ENCODE data around the gene SARS2. TPM values are rescaled to one million over a fixed set of nuclear protein-coding genes. Genes with fewer than 3 reads are reported as not detected.

SARS2 gene
- total and polyA plus RNA-seq, 2 donors: 7.1 to 19.3 TPM

- no peak for DNase-seq (ENCODE audit: extremely low spot score)
- no peaks in the 10 kb centered on the region for H3K36me3 ChIP-seq (ENCODE audit: insufficient read depth)
- no peak overlapping the region for H3K4me3 ChIP-seq (ENCODE audit: low read depth, low read length)
- H3K27ac ChIP-seq (ENCODE audit: low read depth): no peak overlapping the region
- H3K4me1 ChIP-seq (ENCODE audit: insufficient read depth): peaks cover 2% of the 10 kb centered on the region
- WGBS: 88% methylated on average over 10 of the region's 10 CpGs
These were observed 63.3 kb downstream of the SARS2 start for GRCh38 chr19:38867171-38867780.

Other genes starting within 250 kb of the SARS2 start
- gene CAPN12, start 186.3 kb downstream of the SARS2 start, total RNA-seq: 1.4 TPM
- 3.2 TPM for gene CAPN12, start 186.3 kb downstream of the SARS2 start, polyA plus RNA-seq
- gene LGALS7, start 157.2 kb downstream of the SARS2 start, total RNA-seq: not detected
- gene LGALS7, start 157.2 kb downstream of the SARS2 start, polyA plus RNA-seq: 1.4 TPM
- 1.2 TPM for gene LGALS7B, start 141.6 kb downstream of the SARS2 start, total RNA-seq
- gene LGALS7B, start 141.6 kb downstream of the SARS2 start, polyA plus RNA-seq: not detected
- 1.7 TPM for gene LGALS4, start 117.8 kb downstream of the SARS2 start, total RNA-seq
- 2.2 TPM for gene LGALS4, start 117.8 kb downstream of the SARS2 start, polyA plus RNA-seq
- gene ECH1, start 99.0 kb downstream of the SARS2 start, total RNA-seq: 27.2 TPM
- 267 TPM for gene ECH1, start 99.0 kb downstream of the SARS2 start, polyA plus RNA-seq
- 193 TPM for gene HNRNPL, start 80.8 kb downstream of the SARS2 start, total RNA-seq
- gene HNRNPL, start 80.8 kb downstream of the SARS2 start, polyA plus RNA-seq: 184 TPM
- gene RINL, start 52.5 kb downstream of the SARS2 start, total RNA-seq: 3.3 TPM
- gene RINL, start 52.5 kb downstream of the SARS2 start, polyA plus RNA-seq: 6.7 TPM
- 39.8 TPM for gene SIRT2, start 31.1 kb downstream of the SARS2 start, total RNA-seq
- 67.6 TPM for gene SIRT2, start 31.1 kb downstream of the SARS2 start, polyA plus RNA-seq
- 3.4 TPM for gene NFKBIB, start 30.8 kb downstream of the SARS2 start, total RNA-seq
- 39.1 TPM for gene NFKBIB, start 30.8 kb downstream of the SARS2 start, polyA plus RNA-seq
- not detected for gene CCER2, start 18.6 kb downstream of the SARS2 start, total RNA-seq
- gene CCER2, start 18.6 kb downstream of the SARS2 start, polyA plus RNA-seq: 0.48 TPM
- 14.7 TPM for gene MRPS12, start 181 bp upstream of the SARS2 start, total RNA-seq
- 42.5 TPM for gene MRPS12, start 181 bp upstream of the SARS2 start, polyA plus RNA-seq
- gene FBXO17, start 45.0 kb upstream of the SARS2 start, total RNA-seq: 19.6 TPM
- 34.7 TPM for gene FBXO17, start 45.0 kb upstream of the SARS2 start, polyA plus RNA-seq
- gene FBXO27, start 101.8 kb upstream of the SARS2 start, total RNA-seq: 2.9 TPM
- gene FBXO27, start 101.8 kb upstream of the SARS2 start, polyA plus RNA-seq: 8.8 TPM
- 0.11 TPM for gene ACP7, start 153.6 kb upstream of the SARS2 start, total RNA-seq
- gene ACP7, start 153.6 kb upstream of the SARS2 start, polyA plus RNA-seq: 0.05 TPM
- 7.8 TPM for gene PAK4, start 195.0 kb upstream of the SARS2 start, total RNA-seq
- 33.1 TPM for gene PAK4, start 195.0 kb upstream of the SARS2 start, polyA plus RNA-seq